Mammary epithelial cell (primary cell): ENCODE data around the gene HINT2.

Experiments
- EZH2 ChIP-seq: IDR thresholded peaks from 2 replicates; pipeline ENCODE4 v1.6.1; 2012; ENCODE audit warnings: low read length, inconsistent platforms, borderline replicate concordance
- TF ChIP-seq, protein P1 (sequence below), 2 donors: IDR thresholded peaks in 1 of 2; conservative IDR thresholded peaks in 1 of 2; 2 replicates each; pipeline ENCODE4 v1.5.1; 2011 to 2012; ENCODE audit warnings: inconsistent platforms in 2 of 2, low read length in 2 of 2, mild to moderate bottlenecking in 2 of 2, control low read depth in 1 of 2, low read depth in 1 of 2; ENCODE audit not compliant: insufficient read depth in 1 of 2; ENCODE audit errors: extremely low read depth in 1 of 2

DNA sequence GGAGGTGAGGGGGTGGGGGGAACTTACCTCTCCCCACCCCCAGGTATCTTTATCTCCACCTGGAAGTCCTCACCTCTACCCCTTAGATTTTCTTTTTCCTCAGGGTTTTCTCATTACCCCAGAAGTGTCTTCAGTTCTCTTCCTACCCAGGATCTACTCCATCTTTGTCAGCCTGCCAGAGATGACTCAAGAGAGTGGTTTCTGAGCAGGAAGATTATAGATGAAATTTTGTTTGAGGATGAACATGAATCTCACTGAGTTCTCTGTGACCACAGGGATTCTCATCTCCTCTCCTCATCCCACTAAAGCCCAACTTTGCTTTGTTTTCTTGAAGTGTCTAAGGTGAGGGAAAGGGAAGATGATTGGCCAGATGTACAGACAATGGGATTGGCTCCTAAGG, 5.2 kb upstream of the HINT2 start:
- TF ChIP-seq, protein P1, sequence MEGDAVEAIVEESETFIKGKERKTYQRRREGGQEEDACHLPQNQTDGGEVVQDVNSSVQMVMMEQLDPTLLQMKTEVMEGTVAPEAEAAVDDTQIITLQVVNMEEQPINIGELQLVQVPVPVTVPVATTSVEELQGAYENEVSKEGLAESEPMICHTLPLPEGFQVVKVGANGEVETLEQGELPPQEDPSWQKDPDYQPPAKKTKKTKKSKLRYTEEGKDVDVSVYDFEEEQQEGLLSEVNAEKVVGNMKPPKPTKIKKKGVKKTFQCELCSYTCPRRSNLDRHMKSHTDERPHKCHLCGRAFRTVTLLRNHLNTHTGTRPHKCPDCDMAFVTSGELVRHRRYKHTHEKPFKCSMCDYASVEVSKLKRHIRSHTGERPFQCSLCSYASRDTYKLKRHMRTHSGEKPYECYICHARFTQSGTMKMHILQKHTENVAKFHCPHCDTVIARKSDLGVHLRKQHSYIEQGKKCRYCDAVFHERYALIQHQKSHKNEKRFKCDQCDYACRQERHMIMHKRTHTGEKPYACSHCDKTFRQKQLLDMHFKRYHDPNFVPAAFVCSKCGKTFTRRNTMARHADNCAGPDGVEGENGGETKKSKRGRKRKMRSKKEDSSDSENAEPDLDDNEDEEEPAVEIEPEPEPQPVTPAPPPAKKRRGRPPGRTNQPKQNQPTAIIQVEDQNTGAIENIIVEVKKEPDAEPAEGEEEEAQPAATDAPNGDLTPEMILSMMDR (conservative IDR thresholded peaks at IDR 0.05 in 1 of 2, IDR thresholded peaks at IDR 0.05 in 1 of 2; ENCODE audit: extremely low read depth in 1 of 2, insufficient read depth in 1 of 2, low read depth in 1 of 2, low read length in 2 of 2): no peak
- TF ChIP-seq EZH2: no peak
